ENCODE measurements around the gene UGT1A8. TPM values are rescaled to one million over a fixed set of nuclear protein-coding genes. Genes with fewer than 3 reads are reported as not detected.

UGT1A8 gene
- polyA plus RNA-seq, 2 of the 4 experiments (the other 2 are of a cell fraction) = 0.22 TPM; not detected in 1

GRCh38 chr2:233593201-233593600 lies 24.2 kb upstream of the UGT1A8 start:
- Histone ChIP-seq H3K9me3 (peaks cover 8% of the 10 kb centered on the region; the same call in 2 of the 3 replicates), H3K4me1 (peaks cover 8% of the 10 kb centered on the region), H3K4me2 (no peak overlapping the region), H3K4me3 (no peak overlapping the region), H3K27ac (peak overlapping the region in 1 of 2 experiments; percentile 8; a peak in 1 of 6 replicates)
- 90% methylated on average over 8 of the region's 8 CpGs for WGBS (ENCODE audit: missing lambda C conversion rate)
- DNase-seq (ENCODE audit: low read depth in 1 of 2, low spot score in 1 of 2) = no peak
- POLR2A ChIA-PET = no interaction called here
- FAIRE-seq = no peak
- TF ChIP-seq CBX8 (IDR thresholded peaks at IDR 0.05) (no peak), POLR2AphosphoS2 (conservative IDR thresholded peaks at IDR 0.05; ENCODE audit: low read length) (no peak), KDM1A (IDR thresholded peaks at IDR 0.05; ENCODE audit: low read depth) (no peak), NPAS2 (CRISPR knock-in tag; IDR thresholded peaks at IDR 0.05; ENCODE audit: borderline replicate concordance) (no peak), EP300 (IDR thresholded peaks at IDR 0.05) (no peak)
- TF ChIP-seq, protein P1, sequence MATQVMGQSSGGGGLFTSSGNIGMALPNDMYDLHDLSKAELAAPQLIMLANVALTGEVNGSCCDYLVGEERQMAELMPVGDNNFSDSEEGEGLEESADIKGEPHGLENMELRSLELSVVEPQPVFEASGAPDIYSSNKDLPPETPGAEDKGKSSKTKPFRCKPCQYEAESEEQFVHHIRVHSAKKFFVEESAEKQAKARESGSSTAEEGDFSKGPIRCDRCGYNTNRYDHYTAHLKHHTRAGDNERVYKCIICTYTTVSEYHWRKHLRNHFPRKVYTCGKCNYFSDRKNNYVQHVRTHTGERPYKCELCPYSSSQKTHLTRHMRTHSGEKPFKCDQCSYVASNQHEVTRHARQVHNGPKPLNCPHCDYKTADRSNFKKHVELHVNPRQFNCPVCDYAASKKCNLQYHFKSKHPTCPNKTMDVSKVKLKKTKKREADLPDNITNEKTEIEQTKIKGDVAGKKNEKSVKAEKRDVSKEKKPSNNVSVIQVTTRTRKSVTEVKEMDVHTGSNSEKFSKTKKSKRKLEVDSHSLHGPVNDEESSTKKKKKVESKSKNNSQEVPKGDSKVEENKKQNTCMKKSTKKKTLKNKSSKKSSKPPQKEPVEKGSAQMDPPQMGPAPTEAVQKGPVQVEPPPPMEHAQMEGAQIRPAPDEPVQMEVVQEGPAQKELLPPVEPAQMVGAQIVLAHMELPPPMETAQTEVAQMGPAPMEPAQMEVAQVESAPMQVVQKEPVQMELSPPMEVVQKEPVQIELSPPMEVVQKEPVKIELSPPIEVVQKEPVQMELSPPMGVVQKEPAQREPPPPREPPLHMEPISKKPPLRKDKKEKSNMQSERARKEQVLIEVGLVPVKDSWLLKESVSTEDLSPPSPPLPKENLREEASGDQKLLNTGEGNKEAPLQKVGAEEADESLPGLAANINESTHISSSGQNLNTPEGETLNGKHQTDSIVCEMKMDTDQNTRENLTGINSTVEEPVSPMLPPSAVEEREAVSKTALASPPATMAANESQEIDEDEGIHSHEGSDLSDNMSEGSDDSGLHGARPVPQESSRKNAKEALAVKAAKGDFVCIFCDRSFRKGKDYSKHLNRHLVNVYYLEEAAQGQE (IDR thresholded peaks at IDR 0.05) = no peak
- no peak for ATAC-seq
- CTCF ChIA-PET = no interaction called here

DNA sequence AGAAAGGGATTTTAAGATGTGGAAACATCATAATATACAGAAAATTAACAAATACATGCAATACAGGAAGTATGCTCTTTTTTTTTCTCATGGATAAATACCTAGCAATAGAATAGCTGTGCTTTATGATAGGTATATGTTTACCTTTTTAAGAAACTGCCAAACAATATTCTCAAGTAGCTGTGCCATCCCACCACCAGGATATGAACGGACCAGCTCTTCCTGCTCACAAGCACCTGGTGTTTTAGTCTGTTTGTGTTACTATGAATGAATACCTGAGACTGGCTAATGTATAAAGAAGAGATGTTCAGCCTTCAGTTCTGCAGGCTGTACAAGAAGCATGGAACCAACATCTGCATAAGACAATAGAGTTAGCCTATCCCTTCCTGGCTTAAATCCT lies 19.9 kb upstream of the UGT1A8 start:
- POLR2A ChIA-PET = no interaction called here

GRCh38 chr2:233598952-233599351 lies 18.5 kb upstream of the UGT1A8 start:
- ChIA-PET POLR2A (no interaction called here), CTCF (no interaction called here)
- Histone ChIP-seq H3K4me1 (peaks cover 21% of the 10 kb centered on the region), H3K4me2 (peak overlapping the region; percentile 65), H3K9me3 (peaks cover 14% of the 10 kb centered on the region; the same call in 2 of the 3 replicates), H3K27ac (peak overlapping the region; percentile 56 to 76; a peak in 5 of 6 replicates), H3K4me3 (no peak overlapping the region)
- DNase-seq (ENCODE audit: low read depth in 1 of 2, low spot score in 1 of 2) (no peak), FAIRE-seq (no peak), ATAC-seq (no peak)
- WGBS (ENCODE audit: missing lambda C conversion rate) = 82% methylated on average over 3 of the region's 3 CpGs
- TF ChIP-seq RAD21 (conservative IDR thresholded peaks at IDR 0.05 in 1 of 2, IDR thresholded peaks at IDR 0.05 in 1 of 2) = no peak
- no peak for TF ChIP-seq FOXS1 (CRISPR knock-in tag; IDR thresholded peaks at IDR 0.05)
- TF ChIP-seq, protein P2, sequence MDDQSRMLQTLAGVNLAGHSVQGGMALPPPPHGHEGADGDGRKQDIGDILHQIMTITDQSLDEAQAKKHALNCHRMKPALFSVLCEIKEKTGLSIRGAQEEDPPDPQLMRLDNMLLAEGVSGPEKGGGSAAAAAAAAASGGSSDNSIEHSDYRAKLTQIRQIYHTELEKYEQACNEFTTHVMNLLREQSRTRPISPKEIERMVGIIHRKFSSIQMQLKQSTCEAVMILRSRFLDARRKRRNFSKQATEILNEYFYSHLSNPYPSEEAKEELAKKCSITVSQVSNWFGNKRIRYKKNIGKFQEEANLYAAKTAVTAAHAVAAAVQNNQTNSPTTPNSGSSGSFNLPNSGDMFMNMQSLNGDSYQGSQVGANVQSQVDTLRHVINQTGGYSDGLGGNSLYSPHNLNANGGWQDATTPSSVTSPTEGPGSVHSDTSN (IDR thresholded peaks at IDR 0.05) = no peak
- TF ChIP-seq POLR2A (IDR thresholded peaks at IDR 0.05; ENCODE audit: low read length) = no peak
- no peak for TF ChIP-seq HES2 (IDR thresholded peaks at IDR 0.05)
- TF ChIP-seq ESRRA (IDR thresholded peaks at IDR 0.05; ENCODE audit: borderline replicate concordance, low read length) = no peak
- TF ChIP-seq CHD2 (IDR thresholded peaks at IDR 0.05; ENCODE audit: low read length, partially characterized antibody) = no peak
- no peak for TF ChIP-seq MAZ (IDR thresholded peaks at IDR 0.05; ENCODE audit: borderline replicate concordance, low read depth, low read length)
- TF ChIP-seq, protein P3, sequence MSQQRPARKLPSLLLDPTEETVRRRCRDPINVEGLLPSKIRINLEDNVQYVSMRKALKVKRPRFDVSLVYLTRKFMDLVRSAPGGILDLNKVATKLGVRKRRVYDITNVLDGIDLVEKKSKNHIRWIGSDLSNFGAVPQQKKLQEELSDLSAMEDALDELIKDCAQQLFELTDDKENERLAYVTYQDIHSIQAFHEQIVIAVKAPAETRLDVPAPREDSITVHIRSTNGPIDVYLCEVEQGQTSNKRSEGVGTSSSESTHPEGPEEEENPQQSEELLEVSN (IDR thresholded peaks at IDR 0.05; ENCODE audit: borderline replicate concordance, low read depth) = no peak
- TF ChIP-seq NPAS2 (CRISPR knock-in tag; IDR thresholded peaks at IDR 0.05; ENCODE audit: borderline replicate concordance) = no peak
- TF ChIP-seq, protein P4, sequence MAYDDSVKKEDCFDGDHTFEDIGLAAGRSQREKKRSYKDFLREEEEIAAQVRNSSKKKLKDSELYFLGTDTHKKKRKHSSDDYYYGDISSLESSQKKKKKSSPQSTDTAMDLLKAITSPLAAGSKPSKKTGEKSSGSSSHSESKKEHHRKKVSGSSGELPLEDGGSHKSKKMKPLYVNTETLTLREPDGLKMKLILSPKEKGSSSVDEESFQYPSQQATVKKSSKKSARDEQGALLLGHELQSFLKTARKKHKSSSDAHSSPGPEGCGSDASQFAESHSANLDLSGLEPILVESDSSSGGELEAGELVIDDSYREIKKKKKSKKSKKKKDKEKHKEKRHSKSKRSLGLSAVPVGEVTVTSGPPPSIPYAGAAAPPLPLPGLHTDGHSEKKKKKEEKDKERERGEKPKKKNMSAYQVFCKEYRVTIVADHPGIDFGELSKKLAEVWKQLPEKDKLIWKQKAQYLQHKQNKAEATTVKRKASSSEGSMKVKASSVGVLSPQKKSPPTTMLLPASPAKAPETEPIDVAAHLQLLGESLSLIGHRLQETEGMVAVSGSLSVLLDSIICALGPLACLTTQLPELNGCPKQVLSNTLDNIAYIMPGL (CRISPR knock-in tag; IDR thresholded peaks at IDR 0.05; ENCODE audit: borderline replicate concordance) = no peak
- TF ChIP-seq ZC3H11A (IDR thresholded peaks at IDR 0.05) = no peak
- TF ChIP-seq TFCP2L1 (CRISPR knock-in tag; IDR thresholded peaks at IDR 0.05) = no peak

More for the DNA sequence above, 19.9 kb upstream of the UGT1A8 start:
- Histone ChIP-seq H3K4me2 (no peak overlapping the region), H3K4me1 (peaks cover 21% of the 10 kb centered on the region), H3K9me3 (peaks cover 8% of the 10 kb centered on the region; the same call in 2 of the 3 replicates), H3K4me3 (no peak overlapping the region), H3K27ac (peak overlapping the region; percentile 56 to 76; a peak in 3 of 6 replicates)
- no peak for FAIRE-seq
- DNase-seq (ENCODE audit: low read depth in 1 of 2, low spot score in 1 of 2) = no peak
- WGBS (ENCODE audit: missing lambda C conversion rate) = 61% methylated on average over 1 of the region's 1 CpG
- no peak for ATAC-seq
- no peak for TF ChIP-seq BHLHE40 (IDR thresholded peaks at IDR 0.05; ENCODE audit: low read depth, low read length)
- TF ChIP-seq RNF2 (IDR thresholded peaks at IDR 0.05; ENCODE audit: borderline replicate concordance, low read depth) = no peak
- no peak for TF ChIP-seq CTCF (IDR thresholded peaks at IDR 0.05)
- TF ChIP-seq SREBF2 (IDR thresholded peaks at IDR 0.05) = no peak
- TF ChIP-seq CBX2 (IDR thresholded peaks at IDR 0.05; ENCODE audit: borderline replicate concordance, low read depth) = no peak
- no peak for TF ChIP-seq RCOR1 (IDR thresholded peaks at IDR 0.05; ENCODE audit: low read depth, low read length)
- no peak for TF ChIP-seq CEBPB (IDR thresholded peaks at IDR 0.05)
- TF ChIP-seq TFCP2L1 (CRISPR knock-in tag; IDR thresholded peaks at IDR 0.05) = no peak
- CTCF ChIA-PET = interaction anchor here (1.3 kb wide), 1 partner anchor 114 kb away, joined by 4 read pairs; no protein-coding TSS in a partner anchor

All from A549 (cell line).